GM18505 (cell line): Measurements from ENCODE around the gene RPN1.
"Not testable (repeated sequence)": the region's sequence is repeated elsewhere in the genome, so short reads cannot be mapped to it uniquely, and the experiment has no call there.

Experiments
- ATAC-seq: cut with Tn5 transposase; IDR thresholded peaks from one replicate; pipeline ENCODE4 v1.9.1; 2021; ENCODE audit not compliant: unreplicated experiment
- POLR2A ChIP-seq: IDR thresholded peaks from 4 replicates; pipeline ENCODE4 v1.6.1; 2011; ENCODE audit warnings: borderline replicate concordance; ENCODE audit not compliant: insufficient read depth, insufficient read length; ENCODE audit errors: extremely low read depth

RPN1 gene

GRCh38 chr3:128674161-128674784 lies 23.7 kb upstream of the RPN1 start:
- no peak for ATAC-seq

DNA sequence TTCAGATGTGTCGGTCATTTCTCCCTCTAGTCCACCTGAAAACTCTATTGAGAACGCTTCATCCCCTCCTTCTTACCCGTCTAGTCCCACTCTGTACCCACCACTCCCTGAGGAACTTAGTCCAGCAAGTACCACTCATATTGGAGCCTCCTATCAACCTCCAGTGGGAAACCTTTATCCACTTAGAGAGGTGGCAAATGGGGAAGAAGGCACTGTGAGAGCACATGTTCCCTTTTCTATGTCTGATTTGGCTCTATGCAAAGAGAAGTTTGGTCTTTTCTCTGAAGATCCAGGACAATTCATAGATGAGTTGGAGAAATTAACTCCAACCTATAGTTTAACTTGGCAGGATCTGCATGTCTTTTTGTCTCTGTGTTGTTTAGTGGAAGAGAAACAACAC lies 17.0 kb upstream of the RPN1 start:
- no peak for ATAC-seq
- no peak for TF ChIP-seq POLR2A

More at GRCh38 chr3:128674161-128674784, 23.7 kb upstream of the RPN1 start:
- no peak for TF ChIP-seq POLR2A

- TF ChIP-seq POLR2A: no peak
- no peak for ATAC-seq
Measured at GRCh38 chr3:128665362-128666021, 14.9 kb upstream of the RPN1 start.

DNA sequence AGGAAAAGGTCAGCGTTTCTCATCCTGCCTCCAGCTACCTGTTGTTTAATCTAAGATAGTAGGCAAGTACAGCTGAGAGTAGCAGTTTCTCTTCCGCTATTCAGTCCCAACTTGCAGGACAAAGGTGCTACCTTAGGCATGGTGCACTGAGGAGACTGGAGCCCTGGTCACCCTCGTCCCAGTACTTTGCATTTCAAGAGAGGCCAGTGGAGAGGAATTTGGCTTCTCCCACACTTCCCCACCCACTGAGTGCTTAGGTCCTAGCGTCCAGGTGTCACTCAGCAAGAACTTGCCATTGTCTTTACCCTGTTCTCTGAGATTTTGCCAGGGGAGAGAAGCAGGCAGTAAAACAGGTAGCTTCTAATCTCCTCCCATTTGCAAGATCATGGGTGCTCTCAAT lies 12.5 kb upstream of the RPN1 start:
- no peak for TF ChIP-seq POLR2A
- ATAC-seq: no peak

- no peak for TF ChIP-seq POLR2A
- no peak for ATAC-seq
Measured at GRCh38 chr3:128655531-128655930, 4.9 kb upstream of the RPN1 start.

DNA sequence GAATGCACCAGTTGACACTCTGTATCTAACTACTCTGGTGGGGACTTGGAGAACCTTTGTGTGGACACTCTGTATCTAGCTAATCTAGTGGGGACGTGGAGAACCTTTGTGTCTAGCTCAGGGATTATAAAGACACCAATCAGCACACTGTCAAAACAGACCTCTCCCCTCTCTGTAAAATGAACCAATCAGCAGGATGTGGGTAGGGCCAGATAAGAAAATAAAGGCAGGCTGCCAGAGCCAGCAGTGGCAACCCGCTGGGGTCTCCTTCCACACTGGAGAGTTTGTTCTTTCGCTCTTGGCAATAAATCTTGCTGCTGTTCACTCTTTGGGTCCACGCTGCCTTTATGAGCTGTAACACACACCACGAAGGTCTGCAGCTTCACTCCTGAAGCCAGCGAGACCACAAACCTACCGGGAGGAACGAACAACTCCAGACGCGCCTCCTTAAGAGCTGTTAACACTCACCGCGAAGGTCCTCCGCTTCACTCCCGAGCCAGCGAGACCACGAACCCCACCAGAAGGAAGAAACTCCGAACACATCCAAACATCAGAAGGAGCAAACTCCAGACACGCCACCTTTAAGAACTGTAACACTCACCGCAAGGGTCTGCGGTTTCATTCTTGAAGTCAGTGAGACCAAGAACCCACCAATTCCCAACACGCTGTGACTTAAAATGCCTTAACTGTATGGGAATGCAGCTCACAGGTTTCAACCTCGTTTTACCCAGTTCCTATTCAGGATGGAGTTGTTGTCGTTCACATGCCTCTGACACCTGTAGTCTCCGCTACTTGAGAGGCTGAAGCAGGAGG lies 3.6 kb upstream of the RPN1 start:
- ATAC-seq: not testable (repeated sequence)

GRCh38 chr3:128653383-128653992 lies 2.9 kb upstream of the RPN1 start:
- not testable (repeated sequence) for ATAC-seq

DNA sequence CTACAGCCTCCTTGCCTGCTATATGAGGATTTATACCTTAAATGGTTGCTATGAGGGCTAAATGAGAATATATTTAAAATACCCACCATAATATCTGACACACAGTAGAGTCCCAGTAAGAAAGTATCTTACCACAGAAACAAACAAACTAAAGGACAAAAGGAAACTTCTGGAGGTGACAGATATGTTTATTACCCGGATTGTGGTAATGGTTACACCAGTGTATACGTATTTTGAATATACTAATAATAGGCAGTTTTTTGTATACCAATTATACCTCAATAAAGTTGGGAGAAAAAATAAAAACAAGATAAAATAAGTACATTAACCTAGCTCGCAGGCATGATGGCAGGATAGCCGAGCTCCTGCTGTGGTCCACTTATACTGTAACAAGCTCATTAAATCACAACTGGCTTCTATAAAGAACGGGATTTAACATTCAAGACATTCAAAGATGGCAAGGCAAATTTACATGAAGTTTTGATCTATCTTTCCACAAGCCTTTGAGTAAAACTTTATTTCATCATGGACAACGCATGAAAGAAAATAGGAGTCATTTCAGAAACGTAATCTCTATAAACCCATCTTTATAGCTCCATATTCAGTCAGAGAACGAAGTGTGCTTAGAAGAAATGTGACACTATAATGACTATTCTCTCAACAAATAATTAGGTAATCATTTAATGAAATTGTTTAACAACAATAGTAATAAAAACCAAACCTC lies 1.5 kb downstream of the RPN1 start:
- TF ChIP-seq POLR2A: no peak
- no peak for ATAC-seq

DNA sequence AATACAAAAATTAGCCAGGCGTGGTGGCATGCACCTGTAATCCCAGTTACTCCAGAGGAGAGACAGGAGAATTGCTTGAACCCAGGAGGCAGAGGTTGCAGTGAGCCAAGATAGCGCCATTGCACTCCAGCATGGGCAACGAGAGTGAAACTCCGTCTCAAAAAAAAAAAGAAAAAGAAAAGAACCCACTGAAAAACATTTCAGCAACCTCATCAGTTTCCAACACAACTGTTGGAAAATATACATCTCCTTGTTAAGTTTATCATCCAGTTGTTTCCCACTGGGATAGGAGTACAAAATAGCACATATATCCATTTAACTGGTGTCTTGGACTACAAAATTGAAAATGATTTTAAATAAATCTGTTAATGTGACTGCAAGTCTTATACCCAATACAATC lies 2.2 kb downstream of the RPN1 start:
- ATAC-seq: no peak
- TF ChIP-seq POLR2A: no peak

GRCh38 chr3:128647307-128647706 lies 3.3 kb downstream of the RPN1 start:
- no peak for ATAC-seq
- TF ChIP-seq POLR2A: no peak

- no peak for TF ChIP-seq POLR2A
- ATAC-seq: no peak
Measured at GRCh38 chr3:128634075-128634611, 16.5 kb downstream of the RPN1 start.

DNA sequence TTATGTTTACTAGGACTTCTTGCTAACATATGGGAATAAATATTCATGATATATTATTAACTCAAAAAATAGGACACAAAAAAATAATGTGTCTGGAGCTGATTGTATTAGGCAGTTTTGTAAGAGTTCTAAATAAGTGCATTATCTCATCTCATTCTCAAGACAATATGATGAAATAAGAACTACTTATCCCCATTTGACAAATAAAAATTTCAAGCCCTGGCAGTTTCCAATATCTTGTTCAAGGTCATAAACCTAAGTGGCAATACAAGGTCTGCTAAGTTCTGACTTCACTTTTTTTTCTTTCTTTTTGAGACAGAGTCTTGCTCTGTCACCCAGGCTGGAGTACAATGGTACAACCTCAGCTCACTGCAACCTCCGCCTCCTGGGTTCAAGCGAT lies 18.3 kb downstream of the RPN1 start:
- no peak for TF ChIP-seq POLR2A
- no peak for ATAC-seq

DNA sequence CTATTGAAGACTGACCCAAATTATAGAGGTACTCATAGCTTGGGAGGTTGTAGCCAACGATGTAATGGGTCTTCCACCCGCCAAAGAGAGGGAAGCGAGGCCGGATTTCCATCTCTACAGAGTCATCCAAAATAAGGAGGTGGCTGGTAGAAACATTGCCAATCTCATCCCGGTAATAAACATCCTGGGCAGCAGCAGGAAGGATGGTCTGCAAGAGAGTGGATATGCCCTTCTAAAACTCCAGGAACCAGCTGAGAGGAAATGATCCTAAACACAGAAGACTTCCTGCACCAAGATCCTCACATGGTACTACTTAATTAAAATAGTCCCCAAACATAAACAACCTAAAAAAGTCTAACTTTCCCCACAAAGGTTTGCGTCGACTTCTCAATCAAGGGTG lies 20.7 kb downstream of the RPN1 start:
- TF ChIP-seq POLR2A: no peak
- no peak for ATAC-seq

DNA sequence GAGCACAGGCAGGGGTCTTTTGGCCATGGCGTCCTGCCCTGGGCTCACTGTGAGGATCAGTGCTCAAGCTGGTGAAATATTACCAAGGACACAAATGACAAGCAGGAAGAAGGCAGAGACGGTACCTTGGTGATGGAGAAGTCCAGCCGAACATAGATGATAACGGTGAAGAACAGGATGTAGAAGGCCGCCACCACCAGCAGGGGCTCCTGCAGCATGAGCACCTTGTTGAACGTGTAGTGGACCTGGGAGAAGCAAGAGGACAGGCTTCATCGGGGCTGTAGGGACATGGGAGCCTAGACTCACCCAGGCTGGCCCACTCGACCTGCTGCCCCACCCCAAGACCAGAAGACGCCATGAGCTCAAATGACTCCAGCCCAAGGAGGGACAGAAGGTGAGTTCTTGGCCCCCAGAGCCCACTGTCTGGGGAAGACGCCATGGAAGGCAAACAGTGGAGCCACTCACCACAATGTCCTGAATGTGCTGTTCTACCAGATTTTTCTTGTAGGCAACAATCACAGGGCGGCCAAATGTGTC lies 25.1 kb downstream of the RPN1 start:
- no peak for ATAC-seq

More for the DNA sequence above, 25.1 kb downstream of the RPN1 start:
- no peak for TF ChIP-seq POLR2A
